Osteoblast (primary cell): Measurements from ENCODE around the gene ELOF1. TPM values are rescaled to one million over a fixed set of nuclear protein-coding genes. Genes with fewer than 3 reads are reported as not detected.

ENCODE experiments used
- DNase-seq: peaks from one replicate; pipeline ENCODE4 v3.0.0; 2011; ENCODE audit warnings: low spot score, mixed read lengths; ENCODE audit not compliant: insufficient read length; ENCODE audit errors: missing footprints
- H2AFZ ChIP-seq: 2 replicates; pipeline ENCODE4 v1.6.0; 2011; ENCODE audit warnings: mild to moderate bottlenecking, low read length
- H3K27ac ChIP-seq: 2 replicates; pipeline ENCODE4 v1.5.1; 2011; ENCODE audit warnings: mild to moderate bottlenecking, low read depth, low read length, moderate library complexity
- H3K27me3 ChIP-seq: 2 replicates; pipeline ENCODE4 v1.6.0; 2012; ENCODE audit warnings: mild to moderate bottlenecking, control low read depth, inconsistent platforms, low read length, moderate library complexity; ENCODE audit not compliant: insufficient read depth
- H3K36me3 ChIP-seq: 2 replicates; pipeline ENCODE4 v1.5.1; 2011; ENCODE audit warnings: mild to moderate bottlenecking, low read length, control low read depth, moderate library complexity; ENCODE audit not compliant: insufficient read depth
- H3K4me1 ChIP-seq: 2 replicates; pipeline ENCODE4 v1.5.1; 2011; ENCODE audit warnings: mild to moderate bottlenecking, low read length, control low read depth, moderate library complexity; ENCODE audit not compliant: insufficient read depth
- H3K4me2 ChIP-seq: 2 replicates; pipeline ENCODE4 v1.6.0; 2011; ENCODE audit warnings: mild to moderate bottlenecking, low read length; ENCODE audit not compliant: insufficient read depth
- H3K4me3 ChIP-seq: fragments of 200-600 bp; sonication (generic); 3 replicates; pipeline ENCODE4 v1.5.1; 2012; ENCODE audit warnings: mild to moderate bottlenecking, low read length, inconsistent platforms; ENCODE audit not compliant: insufficient read depth
- H3K79me2 ChIP-seq: 2 replicates; pipeline ENCODE4 v1.6.0; 2012; ENCODE audit warnings: mild to moderate bottlenecking, low read length, control low read depth, inconsistent platforms; ENCODE audit not compliant: insufficient read depth
- H3K9me3 ChIP-seq: 2 replicates; pipeline ENCODE4 v1.5.1; 2011; ENCODE audit warnings: low read depth, low read length, control low read depth
- H4K20me1 ChIP-seq: 2 replicates; pipeline ENCODE4 v1.6.0; 2012; ENCODE audit warnings: mild to moderate bottlenecking, low read length, control low read depth; ENCODE audit not compliant: insufficient read depth
- total RNA-seq: library from RNA; depleted of rRNA; stranded (reverse); fragments of >200 nt; gene quantifications from 2 replicates; pipeline ENCODE4 v1.2.3, GENCODE V29; 2012
- TF ChIP-seq, protein P1 (sequence below): IDR thresholded peaks from 2 replicates; pipeline ENCODE4 v1.5.1; 2011; ENCODE audit warnings: mild to moderate bottlenecking, low read depth, low read length, moderate library complexity; ENCODE audit errors: extremely low read depth

Gene ELOF1
- total RNA-seq, 1 donor, result 42.0 TPM

DNA sequence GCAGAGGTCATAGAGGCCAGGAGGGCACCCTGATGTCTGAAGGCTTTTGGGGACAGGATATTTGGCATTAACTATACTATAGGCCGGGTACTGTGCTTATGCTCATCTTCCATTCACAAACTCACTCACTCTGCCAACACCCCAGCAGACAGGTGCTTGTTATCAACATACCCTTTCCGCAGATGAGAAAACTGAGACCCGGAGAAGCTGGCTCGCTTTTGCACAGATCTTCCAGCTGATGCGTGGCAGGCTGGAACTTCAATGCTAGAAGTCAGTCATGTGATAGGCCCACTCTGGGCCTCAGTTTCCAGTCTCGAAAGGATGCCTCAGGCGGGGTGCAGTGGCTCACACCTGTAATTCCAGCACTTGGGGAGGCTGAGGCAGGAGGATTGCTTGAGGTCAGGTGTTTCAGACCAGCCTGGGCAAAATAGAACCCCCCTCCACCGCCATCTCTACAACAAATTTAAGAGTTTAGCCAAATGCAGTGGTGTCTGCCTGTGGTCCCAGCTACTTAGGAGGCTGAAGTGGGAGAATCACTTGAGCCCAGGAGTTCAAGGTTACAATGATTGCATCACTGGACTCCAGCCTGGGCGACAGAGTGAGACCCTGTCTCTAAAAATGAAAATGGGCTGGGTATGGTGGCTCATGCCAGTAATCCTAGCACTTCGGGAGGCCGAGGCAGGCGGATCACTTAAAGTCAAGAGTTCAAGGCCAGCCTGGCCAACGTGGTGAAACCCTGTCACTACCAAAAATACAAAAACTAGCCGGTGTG is 10.9 kb downstream of the ELOF1 start:
- Histone ChIP-seq H3K36me3 (no peaks in the 10 kb centered on the region), H4K20me1 (no peaks in the 10 kb centered on the region), H3K4me3 (no peak overlapping the region), H3K9me3 (no peaks in the 10 kb centered on the region), H3K27me3 (no peaks in the 10 kb centered on the region), H3K4me1 (no peaks in the 10 kb centered on the region), H2AFZ (no peak overlapping the region), H3K27ac (no peak overlapping the region), H3K79me2 (no peaks in the 10 kb centered on the region), H3K4me2 (no peak overlapping the region)
- peak; percentile 11 for DNase-seq
- TF ChIP-seq, protein P1, sequence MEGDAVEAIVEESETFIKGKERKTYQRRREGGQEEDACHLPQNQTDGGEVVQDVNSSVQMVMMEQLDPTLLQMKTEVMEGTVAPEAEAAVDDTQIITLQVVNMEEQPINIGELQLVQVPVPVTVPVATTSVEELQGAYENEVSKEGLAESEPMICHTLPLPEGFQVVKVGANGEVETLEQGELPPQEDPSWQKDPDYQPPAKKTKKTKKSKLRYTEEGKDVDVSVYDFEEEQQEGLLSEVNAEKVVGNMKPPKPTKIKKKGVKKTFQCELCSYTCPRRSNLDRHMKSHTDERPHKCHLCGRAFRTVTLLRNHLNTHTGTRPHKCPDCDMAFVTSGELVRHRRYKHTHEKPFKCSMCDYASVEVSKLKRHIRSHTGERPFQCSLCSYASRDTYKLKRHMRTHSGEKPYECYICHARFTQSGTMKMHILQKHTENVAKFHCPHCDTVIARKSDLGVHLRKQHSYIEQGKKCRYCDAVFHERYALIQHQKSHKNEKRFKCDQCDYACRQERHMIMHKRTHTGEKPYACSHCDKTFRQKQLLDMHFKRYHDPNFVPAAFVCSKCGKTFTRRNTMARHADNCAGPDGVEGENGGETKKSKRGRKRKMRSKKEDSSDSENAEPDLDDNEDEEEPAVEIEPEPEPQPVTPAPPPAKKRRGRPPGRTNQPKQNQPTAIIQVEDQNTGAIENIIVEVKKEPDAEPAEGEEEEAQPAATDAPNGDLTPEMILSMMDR, result no peak

DNA sequence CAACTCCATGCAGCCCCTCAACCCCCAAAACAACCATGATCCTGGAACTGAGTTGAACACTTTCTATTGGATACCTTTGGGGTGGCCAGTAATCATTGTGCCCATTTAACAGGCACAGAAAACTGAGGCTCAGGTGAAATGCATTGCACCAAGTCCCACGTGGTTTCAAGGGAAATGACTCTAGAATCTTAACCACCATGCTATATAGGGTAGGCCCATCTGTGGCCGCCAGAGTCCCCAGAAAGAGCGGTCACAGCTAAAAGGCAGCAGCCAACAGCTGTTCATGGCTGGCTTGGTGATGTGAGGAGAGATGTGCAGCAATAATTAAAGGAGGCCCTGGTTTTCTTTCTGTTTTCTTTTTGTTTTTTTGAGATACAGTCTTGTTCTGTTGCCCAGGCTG is 17.8 kb downstream of the ELOF1 start:
- no peak overlapping the region for H3K4me2 ChIP-seq
- no peaks in the 10 kb centered on the region for H3K36me3 ChIP-seq
- no peak overlapping the region for H3K4me3 ChIP-seq
- H4K20me1 ChIP-seq, result no peaks in the 10 kb centered on the region
- H3K4me1 ChIP-seq, result peaks cover 9% of the 10 kb centered on the region
- TF ChIP-seq, protein P1, result no peak
- peak; percentile 82 for DNase-seq
- no peaks in the 10 kb centered on the region for H3K9me3 ChIP-seq
- H2AFZ ChIP-seq, result no peak overlapping the region
- H3K79me2 ChIP-seq, result no peaks in the 10 kb centered on the region
- no peak overlapping the region for H3K27ac ChIP-seq
- H3K27me3 ChIP-seq, result no peaks in the 10 kb centered on the region

DNA sequence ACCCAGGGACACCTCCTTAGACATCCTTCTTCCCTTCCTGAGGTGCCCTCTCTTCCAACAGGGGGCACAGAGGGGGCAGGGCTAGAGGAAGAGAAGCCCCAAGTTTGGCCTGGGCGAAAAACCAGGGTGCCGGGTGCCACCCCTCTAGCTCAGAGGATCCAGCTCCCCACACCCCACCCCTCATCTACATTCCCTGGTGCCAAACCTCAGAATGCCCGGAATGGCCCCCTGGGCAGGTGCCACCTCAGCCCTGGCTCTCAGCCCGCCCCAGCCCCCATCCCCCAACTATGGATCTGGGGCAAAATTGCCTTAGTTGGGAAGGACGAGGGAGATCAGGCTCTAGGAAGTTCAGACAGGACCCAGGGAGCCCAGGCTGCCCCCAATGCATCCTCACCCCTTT is 18.4 kb downstream of the ELOF1 start:
- Histone ChIP-seq H3K36me3 (no peaks in the 10 kb centered on the region), H3K4me2 (no peak overlapping the region), H3K79me2 (no peaks in the 10 kb centered on the region), H3K9me3 (no peaks in the 10 kb centered on the region), H3K27ac (no peak overlapping the region), H2AFZ (no peak overlapping the region), H3K27me3 (no peaks in the 10 kb centered on the region), H3K4me3 (no peak overlapping the region), H4K20me1 (no peaks in the 10 kb centered on the region), H3K4me1 (peaks cover 11% of the 10 kb centered on the region)
- DNase-seq, result peak; percentile 35
- TF ChIP-seq, protein P1, result no peak

DNA sequence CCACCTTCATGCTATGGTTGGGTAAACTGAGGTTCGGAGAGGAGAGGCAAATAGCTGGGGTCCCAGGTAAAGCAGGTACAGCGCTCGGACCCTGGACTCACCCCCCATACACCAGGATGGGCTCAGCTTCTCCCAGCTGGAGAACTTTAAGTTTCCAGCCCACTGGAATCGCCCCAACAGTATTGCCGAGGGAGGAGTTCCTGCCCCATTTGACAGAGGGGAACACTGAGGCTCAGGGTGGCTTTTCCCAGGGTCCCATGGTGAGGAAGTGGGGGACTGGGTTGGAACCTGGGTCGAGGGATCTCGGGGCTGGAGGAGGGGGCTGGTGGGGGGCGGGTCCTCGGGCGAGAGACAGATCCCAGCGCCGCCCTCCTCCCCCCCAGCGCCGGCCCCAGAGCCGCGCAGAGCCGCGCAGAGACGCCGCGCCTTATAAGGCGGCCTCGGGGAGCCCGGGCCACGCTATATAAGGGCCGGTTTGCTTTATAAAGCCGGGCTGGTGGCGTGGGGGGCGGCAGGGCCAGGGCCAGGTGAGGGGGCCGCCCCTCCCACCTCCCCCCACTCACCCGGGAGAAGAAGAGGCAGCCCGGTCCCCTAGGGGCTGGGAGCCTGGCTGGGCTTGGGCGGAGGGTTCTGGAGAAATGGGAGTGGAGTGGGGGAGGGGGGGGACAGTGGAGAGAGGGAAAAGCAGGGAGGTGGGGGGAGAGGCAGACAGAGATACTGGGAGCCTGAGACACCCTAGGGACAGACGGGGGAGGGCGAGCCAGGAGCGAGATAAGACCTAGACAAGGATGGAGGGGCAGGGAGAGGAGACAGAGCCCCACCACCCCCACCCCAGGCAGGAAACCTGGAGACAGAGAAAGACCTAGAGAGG is 19.3 kb downstream of the ELOF1 start:
- peak overlapping the region; percentile 58 for H3K4me3 ChIP-seq
- no peak overlapping the region for H2AFZ ChIP-seq
- H3K27ac ChIP-seq, result no peak overlapping the region
- peak overlapping the region; percentile 68 for H3K4me2 ChIP-seq
- H3K27me3 ChIP-seq, result no peaks in the 10 kb centered on the region
- H3K4me1 ChIP-seq, result peaks cover 15% of the 10 kb centered on the region
- H3K9me3 ChIP-seq, result no peaks in the 10 kb centered on the region
- no peaks in the 10 kb centered on the region for H3K36me3 ChIP-seq
- H4K20me1 ChIP-seq, result no peaks in the 10 kb centered on the region
- TF ChIP-seq, protein P1, result no peak
- H3K79me2 ChIP-seq, result no peaks in the 10 kb centered on the region
- peak; percentile 89 for DNase-seq
